Esophagus (tissue), 2 donors: Measurements from ENCODE around the gene AEN. TPM values are rescaled to one million over a fixed set of nuclear protein-coding genes. Genes with fewer than 3 reads are reported as not detected.
"Not testable (repeated sequence)": the region's sequence is repeated elsewhere in the genome, so short reads cannot be mapped to it uniquely, and the experiment has no call there.

Experiments
- H3K27ac ChIP-seq, 2 donors: one replicate each; pipeline ENCODE4 v1.5.1; 2013; ENCODE audit warnings: low read depth in 2 of 2, mild to moderate bottlenecking in 2 of 2, inconsistent platforms in 1 of 2, low read length in 1 of 2, moderate library complexity in 1 of 2
- H3K27me3 ChIP-seq, 2 donors: one replicate each; pipeline ENCODE4 v1.6.1; 2013; ENCODE audit warnings: low read length in 2 of 2, control low read depth in 1 of 2, mild to moderate bottlenecking in 1 of 2; ENCODE audit not compliant: insufficient read depth in 2 of 2, control insufficient read depth in 1 of 2
- H3K36me3 ChIP-seq, 2 donors: one replicate each; pipeline ENCODE4 v1.6.1; 2013; ENCODE audit warnings: low read length in 1 of 2; ENCODE audit not compliant: control insufficient read depth in 2 of 2, insufficient read depth in 2 of 2
- H3K4me1 ChIP-seq, 2 donors: one replicate each; pipeline ENCODE4 v1.6.1; 2013; ENCODE audit warnings: low read length in 1 of 2; ENCODE audit not compliant: control insufficient read depth in 2 of 2, insufficient read depth in 2 of 2
- H3K4me3 ChIP-seq, 2 donors: one replicate each; pipeline ENCODE4 v1.5.1; 2013; ENCODE audit warnings: low read length in 2 of 2, mild to moderate bottlenecking in 2 of 2, low read depth in 1 of 2, moderate library complexity in 1 of 2
- H3K9me3 ChIP-seq, 2 donors: one replicate each; pipeline ENCODE4 v1.6.1; 2013; ENCODE audit warnings: mild to moderate bottlenecking in 2 of 2, low read depth in 1 of 2, low read length in 1 of 2, moderate library complexity in 1 of 2; ENCODE audit not compliant: control insufficient read depth in 2 of 2, insufficient read depth in 1 of 2
- WGBS, 2 donors: extraction: QIAGEN DNeasy Blood & Tissue Kit; methylation state at CpG; one replicate each; pipeline ENCODE4 v1.1.7; 2013; 5-methylcytosine and 5-hydroxymethylcytosine counted together
- polyA plus RNA-seq, 2 donors: library from polyadenylated mRNA; stranded (reverse); fragments of 200-250 nt; gene quantifications; one replicate each; pipeline ENCODE4 v1.2.3, GENCODE V29; 2013
- donor health status: healthy with polysubstance abuse.
- donor health status: Bipolar disorder and iron deficiency.

AEN gene
- polyA plus RNA-seq, 2 donors = 5.5 to 10.1 TPM

GRCh38 chr15:88636654-88637053 lies 15.5 kb downstream of the AEN start:
- H3K27ac ChIP-seq = peak overlapping the region; percentile 83 to 88
- no peak overlapping the region for H3K4me3 ChIP-seq
- H3K27me3 ChIP-seq = no peaks in the 10 kb centered on the region
- peaks cover 0 to 3% of the 10 kb centered on the region in 2 donors for H3K36me3 ChIP-seq
- 65 to 78% methylated on average over 5 of the region's 5 CpGs for WGBS, 2 donors
- peaks cover 3 to 19% of the 10 kb centered on the region in 2 donors for H3K4me1 ChIP-seq
- no peaks in the 10 kb centered on the region for H3K9me3 ChIP-seq

- H3K4me3 ChIP-seq = no peak overlapping the region
- H3K27me3 ChIP-seq = no peaks in the 10 kb centered on the region
Observed at GRCh38 chr15:88637436-88637835, 16.3 kb downstream of the AEN start.

GRCh38 chr15:88637841-88638625 lies 16.9 kb downstream of the AEN start:
- 58 to 63% methylated on average over 7 of the region's 7 CpGs for WGBS, 2 donors
- Histone ChIP-seq H3K4me3 (peak overlapping the region in 1 of 2 donors; percentile 60), H3K4me1 (peaks cover 3 to 19% of the 10 kb centered on the region in 2 donors), H3K27me3 (no peaks in the 10 kb centered on the region), H3K27ac (peak overlapping the region; percentile 94 to 98), H3K9me3 (no peaks in the 10 kb centered on the region), H3K36me3 (no peaks in the 10 kb centered on the region)

More at GRCh38 chr15:88637436-88637835, 16.3 kb downstream of the AEN start:
- Histone ChIP-seq H3K4me1 (peaks cover 3 to 19% of the 10 kb centered on the region in 2 donors), H3K9me3 (no peaks in the 10 kb centered on the region), H3K27ac (peak overlapping the region; percentile 88 to 94), H3K36me3 (no peaks in the 10 kb centered on the region)
- WGBS, 2 donors = 71 to 75% methylated on average over 7 of the region's 7 CpGs

- H3K4me3 ChIP-seq = peak within 1 kb of the TSS; percentile 60 to 66
- H3K4me1 ChIP-seq = peaks cover 3 to 19% of the 10 kb centered on the region in 2 donors
- WGBS, 2 donors = 1 to 6% methylated on average over 23 to 27 of the region's 27 CpGs
- H3K27ac ChIP-seq = peak within 1 kb of the TSS; percentile 94 to 98
- H3K27me3 ChIP-seq = no peaks in the 10 kb centered on the region
- no peaks in the 10 kb centered on the region for H3K9me3 ChIP-seq
- H3K36me3 ChIP-seq = no peaks in the 10 kb centered on the region
Observed at GRCh38 chr15:88638626-88639372, 17.7 kb downstream of the AEN start, which contains the start of gene ISG20. ISG20 (plus strand) TSS chr15:88639016; CDS start chr15:88639367, 351 bp downstream.

DNA sequence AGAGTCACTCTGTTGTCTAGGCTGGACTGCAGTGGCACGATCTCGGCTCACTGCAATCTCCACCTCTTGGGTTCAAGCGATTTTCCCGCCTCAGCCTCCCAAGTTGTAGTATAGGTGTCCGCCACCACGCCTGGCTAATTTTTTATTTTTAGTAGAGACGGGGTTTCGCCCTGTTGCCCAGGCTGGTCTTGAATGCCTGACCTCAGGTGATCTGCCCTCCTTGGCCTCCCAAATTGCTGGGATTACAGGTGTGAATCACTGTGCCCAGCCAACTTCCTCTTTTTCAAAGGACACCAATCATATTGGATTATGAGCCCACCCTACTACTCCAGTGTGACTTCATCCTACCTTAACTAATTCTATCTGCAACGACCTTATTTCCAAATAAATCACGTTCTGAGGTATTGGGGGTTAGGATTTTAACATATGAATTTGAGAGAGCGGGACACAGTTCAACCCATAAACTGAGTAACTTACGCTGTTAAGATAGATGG lies 20.9 kb downstream of the AEN start:
- no peak overlapping the region for H3K4me3 ChIP-seq
- H3K27ac ChIP-seq = no peak overlapping the region
- H3K9me3 ChIP-seq = no peaks in the 10 kb centered on the region
- WGBS, 2 donors = 93 to 94% methylated on average over 12 of the region's 12 CpGs
- H3K36me3 ChIP-seq = peaks cover 0 to 4% of the 10 kb centered on the region in 2 donors
- H3K4me1 ChIP-seq = peaks cover 3 to 15% of the 10 kb centered on the region in 2 donors
- H3K27me3 ChIP-seq = no peaks in the 10 kb centered on the region

DNA sequence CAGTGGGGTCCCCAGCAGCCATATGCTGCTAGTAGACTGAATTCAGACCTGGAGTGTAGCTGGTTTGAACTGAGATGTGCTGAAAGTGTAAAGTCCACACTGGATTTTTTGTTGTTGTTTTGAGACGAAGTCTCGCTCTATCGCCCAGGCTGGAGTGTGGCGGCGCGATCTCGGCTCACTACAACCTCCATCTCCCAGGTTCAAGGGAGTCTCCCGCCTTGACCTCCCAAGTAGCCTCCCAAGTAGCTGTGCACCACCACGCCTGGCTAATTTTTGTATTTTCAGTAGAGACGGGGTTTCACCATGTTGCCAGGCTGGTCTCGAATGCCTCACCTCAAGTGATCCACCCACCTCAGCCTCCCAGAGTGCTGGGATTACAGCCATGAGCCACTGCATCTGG lies 21.4 kb downstream of the AEN start:
- H3K4me1 ChIP-seq = peaks cover 3 to 15% of the 10 kb centered on the region in 2 donors
- H3K36me3 ChIP-seq, H3K27me3 ChIP-seq, H3K27ac ChIP-seq, H3K4me3 ChIP-seq, H3K9me3 ChIP-seq: not testable (repeated sequence)
- WGBS, 2 donors = 93 to 95% methylated on average over 11 of the region's 11 CpGs

DNA sequence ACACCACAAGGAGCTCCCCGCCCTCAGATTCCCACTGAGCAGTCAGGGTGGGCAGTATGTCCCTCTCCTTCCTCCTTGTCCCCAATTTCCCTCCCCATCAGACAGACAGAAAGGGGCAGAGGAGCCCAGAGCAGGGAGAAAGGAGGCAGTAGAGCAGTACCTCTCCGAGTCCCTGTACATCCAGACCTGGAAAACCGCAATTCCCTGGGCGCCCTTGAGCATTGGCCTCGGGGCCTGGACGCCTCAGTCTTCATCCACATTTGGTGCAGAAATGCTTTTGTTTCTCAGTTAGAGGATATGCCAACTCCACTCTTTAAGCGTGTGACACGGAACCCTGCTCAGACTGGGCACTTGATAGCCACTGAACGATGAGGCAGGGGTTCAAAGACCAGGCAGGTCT lies 23.6 kb downstream of the AEN start:
- peaks cover 0 to 4% of the 10 kb centered on the region in 2 donors for H3K36me3 ChIP-seq
- H3K4me1 ChIP-seq = peaks cover 3 to 12% of the 10 kb centered on the region in 2 donors
- 90 to 91% methylated on average over 9 of the region's 9 CpGs for WGBS, 2 donors
- no peak overlapping the region for H3K27ac ChIP-seq
- no peak overlapping the region for H3K4me3 ChIP-seq
- no peaks in the 10 kb centered on the region for H3K27me3 ChIP-seq
- no peaks in the 10 kb centered on the region for H3K9me3 ChIP-seq

- Histone ChIP-seq H3K4me1 (peaks cover 6 to 10% of the 10 kb centered on the region in 2 donors), H3K27ac (no peak overlapping the region), H3K27me3 (no peaks in the 10 kb centered on the region), H3K9me3 (no peaks in the 10 kb centered on the region), H3K4me3 (no peak overlapping the region), H3K36me3 (peaks cover 0 to 4% of the 10 kb centered on the region in 2 donors)
- WGBS, 2 donors = 96% methylated on average over 14 of the region's 14 CpGs
Observed at GRCh38 chr15:88645171-88646087, 24.3 kb downstream of the AEN start.

- peaks cover 6 to 10% of the 10 kb centered on the region in 2 donors for H3K4me1 ChIP-seq
- peaks cover 0 to 4% of the 10 kb centered on the region in 2 donors for H3K36me3 ChIP-seq
- H3K9me3 ChIP-seq = no peaks in the 10 kb centered on the region
- no peaks in the 10 kb centered on the region for H3K27me3 ChIP-seq
- H3K4me3 ChIP-seq = no peak overlapping the region
- WGBS, 2 donors = 85 to 92% methylated on average over 1 of the region's 1 CpG
- H3K27ac ChIP-seq = no peak overlapping the region
Observed at GRCh38 chr15:88646088-88646405, 24.9 kb downstream of the AEN start.
